Astrocyte (in vitro differentiated cells and primary cell): ENCODE data around the gene AUTS2.

Source experiments
- EZH2 ChIP-seq: IDR thresholded peaks from 2 replicates; pipeline ENCODE4 v1.6.1; 2012; ENCODE audit warnings: mild to moderate bottlenecking, low read length, inconsistent platforms; ENCODE audit not compliant: insufficient read depth
- TF ChIP-seq, protein P1 (sequence below): IDR thresholded peaks from 2 replicates; pipeline ENCODE4 v1.5.1; 2011; ENCODE audit warnings: low read depth, mild to moderate bottlenecking, inconsistent platforms, low read length, moderate library complexity; ENCODE audit not compliant: insufficient read depth

GRCh38 chr7:70455925-70456324 lies 857.6 kb downstream of the AUTS2 start:
- TF ChIP-seq, protein P1, sequence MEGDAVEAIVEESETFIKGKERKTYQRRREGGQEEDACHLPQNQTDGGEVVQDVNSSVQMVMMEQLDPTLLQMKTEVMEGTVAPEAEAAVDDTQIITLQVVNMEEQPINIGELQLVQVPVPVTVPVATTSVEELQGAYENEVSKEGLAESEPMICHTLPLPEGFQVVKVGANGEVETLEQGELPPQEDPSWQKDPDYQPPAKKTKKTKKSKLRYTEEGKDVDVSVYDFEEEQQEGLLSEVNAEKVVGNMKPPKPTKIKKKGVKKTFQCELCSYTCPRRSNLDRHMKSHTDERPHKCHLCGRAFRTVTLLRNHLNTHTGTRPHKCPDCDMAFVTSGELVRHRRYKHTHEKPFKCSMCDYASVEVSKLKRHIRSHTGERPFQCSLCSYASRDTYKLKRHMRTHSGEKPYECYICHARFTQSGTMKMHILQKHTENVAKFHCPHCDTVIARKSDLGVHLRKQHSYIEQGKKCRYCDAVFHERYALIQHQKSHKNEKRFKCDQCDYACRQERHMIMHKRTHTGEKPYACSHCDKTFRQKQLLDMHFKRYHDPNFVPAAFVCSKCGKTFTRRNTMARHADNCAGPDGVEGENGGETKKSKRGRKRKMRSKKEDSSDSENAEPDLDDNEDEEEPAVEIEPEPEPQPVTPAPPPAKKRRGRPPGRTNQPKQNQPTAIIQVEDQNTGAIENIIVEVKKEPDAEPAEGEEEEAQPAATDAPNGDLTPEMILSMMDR = no peak
- no peak for TF ChIP-seq EZH2
